ENCODE results near the gene OAS3.

DNA sequence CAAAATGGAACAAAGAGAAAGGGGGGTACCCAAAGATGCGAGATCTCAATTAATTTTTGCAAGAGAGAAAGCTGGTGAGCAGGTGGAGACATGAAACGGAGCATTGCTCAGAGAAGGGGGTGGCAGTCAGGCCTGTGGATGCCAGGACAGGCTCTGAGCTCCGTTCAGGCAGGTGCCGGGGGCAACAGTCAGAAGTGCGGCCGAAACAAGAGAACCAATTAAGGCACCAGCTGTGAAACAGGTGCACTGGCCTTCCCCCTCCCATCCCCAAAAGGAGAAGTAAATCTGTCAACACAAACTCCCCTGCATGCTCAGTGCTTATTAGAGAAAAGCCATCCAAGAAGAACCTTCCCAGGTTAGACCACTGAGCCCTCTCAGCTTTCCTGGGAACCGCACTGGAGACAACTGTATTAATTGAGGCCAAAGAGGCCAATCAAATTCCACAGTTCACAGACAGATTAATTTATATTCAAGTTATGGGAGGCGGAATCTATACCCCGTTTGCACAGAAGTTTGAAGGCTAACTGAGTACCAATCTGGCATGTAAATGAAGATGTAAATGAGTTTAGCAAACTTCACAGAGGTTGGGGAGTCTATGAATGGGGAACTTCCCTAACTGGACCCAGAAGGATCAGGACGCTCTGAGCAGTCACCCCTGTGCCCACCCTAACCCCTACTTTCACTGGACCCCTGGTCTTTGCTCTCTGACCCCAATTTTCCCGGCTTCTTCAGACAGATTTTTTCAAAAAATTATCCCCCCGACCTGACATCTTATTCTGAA is 60.9 kb downstream of the OAS3 start:
- TF ChIP-seq EZH2 (IDR thresholded peaks at IDR 0.05; ENCODE audit: borderline replicate concordance, low read length) = no peak
- TF ChIP-seq, protein P1, sequence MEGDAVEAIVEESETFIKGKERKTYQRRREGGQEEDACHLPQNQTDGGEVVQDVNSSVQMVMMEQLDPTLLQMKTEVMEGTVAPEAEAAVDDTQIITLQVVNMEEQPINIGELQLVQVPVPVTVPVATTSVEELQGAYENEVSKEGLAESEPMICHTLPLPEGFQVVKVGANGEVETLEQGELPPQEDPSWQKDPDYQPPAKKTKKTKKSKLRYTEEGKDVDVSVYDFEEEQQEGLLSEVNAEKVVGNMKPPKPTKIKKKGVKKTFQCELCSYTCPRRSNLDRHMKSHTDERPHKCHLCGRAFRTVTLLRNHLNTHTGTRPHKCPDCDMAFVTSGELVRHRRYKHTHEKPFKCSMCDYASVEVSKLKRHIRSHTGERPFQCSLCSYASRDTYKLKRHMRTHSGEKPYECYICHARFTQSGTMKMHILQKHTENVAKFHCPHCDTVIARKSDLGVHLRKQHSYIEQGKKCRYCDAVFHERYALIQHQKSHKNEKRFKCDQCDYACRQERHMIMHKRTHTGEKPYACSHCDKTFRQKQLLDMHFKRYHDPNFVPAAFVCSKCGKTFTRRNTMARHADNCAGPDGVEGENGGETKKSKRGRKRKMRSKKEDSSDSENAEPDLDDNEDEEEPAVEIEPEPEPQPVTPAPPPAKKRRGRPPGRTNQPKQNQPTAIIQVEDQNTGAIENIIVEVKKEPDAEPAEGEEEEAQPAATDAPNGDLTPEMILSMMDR (conservative IDR thresholded peaks at IDR 0.05 in 1 of 2, IDR thresholded peaks at IDR 0.05 in 1 of 2; ENCODE audit: extremely low read depth in 1 of 2, insufficient read depth in 1 of 2, low read depth in 1 of 2, low read length in 2 of 2) = no peak

Data from mammary epithelial cell (primary cell).